Neural cell (in vitro differentiated cells): ENCODE measurements around the gene ABCC3.

Source experiments
- CTCF ChIP-seq: fragments of 450-650 bp; IDR thresholded peaks from 2 replicates; pipeline ENCODE4 v1.5.1; 2014; ENCODE audit warnings: antibody characterized with exemption, mild to moderate bottlenecking, moderate library complexity; ENCODE audit not compliant: poor library complexity, severe bottlenecking
- EP300 ChIP-seq: fragments of 450-650 bp; conservative IDR thresholded peaks from 2 replicates; pipeline ENCODE4 v1.6.1; 2014; ENCODE audit warnings: antibody characterized with exemption, mild to moderate bottlenecking, moderate library complexity; ENCODE audit not compliant: poor library complexity, severe bottlenecking
- EZH2 ChIP-seq: fragments of 200-600, 300-800 bp; shearing (Covaris generic), sonication (generic); IDR thresholded peaks from 2 replicates; pipeline ENCODE4 v1.6.1; 2014; ENCODE audit warnings: antibody characterized with exemption, low read length, borderline replicate concordance, mild to moderate bottlenecking; ENCODE audit not compliant: insufficient read depth, poor library complexity, severe bottlenecking
- MXI1 ChIP-seq: fragments of 450-650 bp; conservative IDR thresholded peaks from 2 replicates; pipeline ENCODE4 v1.6.1; 2014; ENCODE audit warnings: antibody characterized with exemption, mild to moderate bottlenecking; ENCODE audit not compliant: poor library complexity, severe bottlenecking
- POLR2AphosphoS5 ChIP-seq: IDR thresholded peaks from 2 replicates; pipeline ENCODE4 v1.6.1; 2012
- RAD21 ChIP-seq: fragments of 450-650 bp; conservative IDR thresholded peaks from 2 replicates; pipeline ENCODE4 v1.6.1; 2014; ENCODE audit warnings: antibody characterized with exemption, mild to moderate bottlenecking, moderate library complexity
- REST ChIP-seq: IDR thresholded peaks from 2 replicates; pipeline ENCODE4 v1.6.1; 2012; ENCODE audit warnings: borderline replicate concordance
- SMC3 ChIP-seq: fragments of 450-650 bp; conservative IDR thresholded peaks from 2 replicates; pipeline ENCODE4 v1.6.1; 2014; ENCODE audit warnings: antibody characterized with exemption, mild to moderate bottlenecking, moderate library complexity; ENCODE audit not compliant: poor library complexity
- TAF1 ChIP-seq: IDR thresholded peaks from 2 replicates; pipeline ENCODE4 v1.6.1; 2012; ENCODE audit warnings: low read depth

DNA sequence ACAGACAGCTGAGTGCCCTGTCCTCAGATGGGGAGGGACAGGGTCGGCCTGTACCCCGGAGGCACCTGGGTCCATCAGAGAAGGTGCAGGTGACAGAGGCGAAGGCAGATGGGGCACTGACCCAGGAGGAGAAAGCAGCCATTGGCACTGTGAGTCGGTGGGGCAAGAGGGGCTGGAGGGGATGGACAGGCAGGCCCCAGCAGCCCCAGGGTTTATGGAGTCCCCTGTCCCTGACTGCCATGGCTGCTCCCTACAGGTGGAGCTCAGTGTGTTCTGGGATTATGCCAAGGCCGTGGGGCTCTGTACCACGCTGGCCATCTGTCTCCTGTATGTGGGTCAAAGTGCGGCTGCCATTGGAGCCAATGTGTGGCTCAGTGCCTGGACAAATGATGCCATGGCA lies 40.9 kb downstream of the ABCC3 start:
- TF ChIP-seq CTCF (no peak), EZH2 (no peak), POLR2AphosphoS5 (no peak), EP300 (no peak), MXI1 (no peak), REST (no peak), SMC3 (no peak), TAF1 (no peak), RAD21 (no peak)
